Omental fat pad (tissue), 4 donors: ENCODE results near the gene PAFAH1B1. TPM values are rescaled to one million over a fixed set of nuclear protein-coding genes. Genes with fewer than 3 reads are reported as not detected.

Experiments
- ATAC-seq: fragments of 150-250 bp; one replicate; pipeline ENCODE4 v1.9.1; 2016; ENCODE audit warnings: mild to moderate bottlenecking, moderate library complexity; ENCODE audit not compliant: low FRiP score
- DNase-seq: peaks from one replicate; pipeline ENCODE4 v3.0.0-alpha.2; 2019; ENCODE audit warnings: low spot score
- total RNA-seq, 4 donors: library from RNA; depleted of rRNA; stranded (reverse); fragments of >200 nt; gene quantifications; one replicate each; pipeline ENCODE4 v1.1.0, GENCODE V29; 2016
- TF ChIP-seq, protein P1 (sequence below), 3 donors: fragments of 450-650 bp; IDR thresholded peaks; one replicate each; pipeline ENCODE4 v1.5.1; 2016 to 2017; ENCODE audit warnings: antibody characterized with exemption in 3 of 3, mild to moderate bottlenecking in 3 of 3, moderate library complexity in 2 of 3

The PAFAH1B1 gene
- total RNA-seq, 4 donors from 2014 or later = 82.8 to 109 (median 95.2) TPM

DNA sequence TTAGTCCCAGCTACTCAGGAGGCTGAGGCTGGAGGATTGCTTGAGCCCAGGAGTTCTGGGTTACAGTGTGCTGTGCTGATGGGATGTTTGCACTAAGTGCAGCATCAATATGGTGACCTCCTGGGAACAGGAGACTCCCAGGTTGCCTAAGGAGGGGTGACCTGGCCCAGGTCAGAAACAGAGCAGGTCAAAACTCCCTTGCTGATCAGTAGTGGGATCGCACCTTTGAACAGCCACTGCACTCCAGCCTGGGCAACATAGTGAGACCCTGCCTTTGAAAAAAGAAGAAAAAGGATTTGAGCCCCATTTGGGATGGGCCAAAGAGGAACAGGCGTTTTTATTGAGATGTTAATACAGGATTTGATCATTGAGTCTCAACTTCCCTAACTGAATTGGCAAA is 87.5 kb downstream of the PAFAH1B1 start:
- TF ChIP-seq, protein P1, sequence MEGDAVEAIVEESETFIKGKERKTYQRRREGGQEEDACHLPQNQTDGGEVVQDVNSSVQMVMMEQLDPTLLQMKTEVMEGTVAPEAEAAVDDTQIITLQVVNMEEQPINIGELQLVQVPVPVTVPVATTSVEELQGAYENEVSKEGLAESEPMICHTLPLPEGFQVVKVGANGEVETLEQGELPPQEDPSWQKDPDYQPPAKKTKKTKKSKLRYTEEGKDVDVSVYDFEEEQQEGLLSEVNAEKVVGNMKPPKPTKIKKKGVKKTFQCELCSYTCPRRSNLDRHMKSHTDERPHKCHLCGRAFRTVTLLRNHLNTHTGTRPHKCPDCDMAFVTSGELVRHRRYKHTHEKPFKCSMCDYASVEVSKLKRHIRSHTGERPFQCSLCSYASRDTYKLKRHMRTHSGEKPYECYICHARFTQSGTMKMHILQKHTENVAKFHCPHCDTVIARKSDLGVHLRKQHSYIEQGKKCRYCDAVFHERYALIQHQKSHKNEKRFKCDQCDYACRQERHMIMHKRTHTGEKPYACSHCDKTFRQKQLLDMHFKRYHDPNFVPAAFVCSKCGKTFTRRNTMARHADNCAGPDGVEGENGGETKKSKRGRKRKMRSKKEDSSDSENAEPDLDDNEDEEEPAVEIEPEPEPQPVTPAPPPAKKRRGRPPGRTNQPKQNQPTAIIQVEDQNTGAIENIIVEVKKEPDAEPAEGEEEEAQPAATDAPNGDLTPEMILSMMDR (IDR thresholded peaks at IDR 0.05) = no peak
- ATAC-seq (no peak), DNase-seq (no peak)

DNA sequence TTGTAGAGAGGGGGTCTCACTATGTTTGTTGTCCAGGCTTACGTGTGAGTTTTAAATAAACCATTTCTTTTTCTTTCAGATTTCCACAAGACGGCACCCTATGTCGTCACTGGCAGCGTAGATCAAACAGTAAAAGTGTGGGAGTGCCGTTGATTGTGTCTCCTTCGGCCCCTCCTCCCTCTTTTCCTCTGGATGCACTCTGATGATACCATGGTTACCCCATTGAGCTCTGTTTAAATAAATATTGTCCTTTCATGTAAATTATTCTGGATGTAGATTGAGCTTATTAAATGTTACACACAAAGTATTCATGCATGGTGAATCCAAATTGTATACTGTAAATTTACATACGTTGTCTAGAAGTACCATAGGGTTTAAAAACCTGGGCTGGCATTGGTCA is 88.2 kb downstream of the PAFAH1B1 start:
- ATAC-seq (no peak), DNase-seq (no peak)
- TF ChIP-seq, protein P1 (IDR thresholded peaks at IDR 0.05) = no peak

DNA sequence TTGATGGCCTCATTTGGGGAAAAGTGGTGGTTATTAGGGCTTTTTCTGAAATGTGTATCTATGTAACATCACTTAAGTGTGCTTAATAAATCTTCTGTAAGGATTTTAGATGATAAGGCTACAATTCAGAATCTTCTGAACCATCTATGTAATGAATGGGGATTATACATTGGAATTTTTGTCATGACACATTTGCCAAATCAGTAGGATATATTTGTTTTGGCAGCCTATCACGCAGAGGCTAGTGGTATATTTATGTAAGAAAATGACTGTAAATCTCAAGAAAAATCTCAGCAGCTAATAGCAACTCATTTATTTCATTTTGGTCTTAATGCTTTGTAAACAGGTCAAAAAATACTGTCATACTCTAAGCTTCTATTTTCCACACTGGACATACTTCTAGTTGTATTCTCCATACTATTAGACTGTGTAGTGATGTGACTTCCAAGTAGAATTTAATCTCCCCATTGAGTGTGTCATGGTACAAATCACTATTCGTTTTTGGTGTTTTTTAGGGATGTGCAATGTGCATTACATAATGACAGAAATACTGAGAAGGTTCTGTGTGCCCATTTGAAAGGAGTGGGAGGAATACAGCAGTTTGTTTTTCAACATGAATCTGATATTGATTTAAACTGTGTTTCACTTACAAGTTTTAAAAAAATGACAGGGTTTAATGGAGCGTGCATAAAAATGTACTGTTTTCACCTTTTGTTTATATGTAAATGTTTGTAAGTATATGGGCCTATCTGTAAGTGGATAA is 88.9 kb downstream of the PAFAH1B1 start:
- ATAC-seq (no peak), DNase-seq (no peak)
- TF ChIP-seq, protein P1 (IDR thresholded peaks at IDR 0.05) = no peak

GRCh38 chr17:2683912-2684311 is 90.5 kb downstream of the PAFAH1B1 start:
- ATAC-seq (no peak), DNase-seq (peak; percentile 11)
- TF ChIP-seq, protein P1 (IDR thresholded peaks at IDR 0.05) = no peak

GRCh38 chr17:2684549-2684948 is 91.1 kb downstream of the PAFAH1B1 start:
- ATAC-seq (no peak), DNase-seq (peak; percentile 10)
- TF ChIP-seq, protein P1 (IDR thresholded peaks at IDR 0.05) = no peak

DNA sequence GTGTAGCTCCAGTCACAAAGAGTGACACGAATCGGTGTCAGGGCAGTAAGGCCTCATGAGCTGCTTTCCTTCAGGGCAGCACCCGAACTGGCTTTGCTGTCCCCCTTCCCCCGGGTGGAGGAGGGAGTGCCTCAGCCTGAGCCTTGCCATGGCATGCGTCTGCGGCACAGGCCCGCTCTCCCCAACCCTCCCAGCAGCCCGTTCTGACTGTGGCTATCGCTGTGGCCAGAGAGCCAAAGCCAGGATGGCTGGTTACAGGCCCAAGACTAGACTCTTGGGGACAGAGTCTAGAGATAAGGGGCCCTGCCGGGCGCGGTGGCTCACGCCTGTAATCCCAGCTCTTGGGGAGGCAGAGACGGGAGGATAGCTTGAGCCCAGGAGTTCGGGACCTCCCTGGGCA is 92.2 kb downstream of the PAFAH1B1 start:
- TF ChIP-seq, protein P1 (IDR thresholded peaks at IDR 0.05) = no peak
- no peak for ATAC-seq
- DNase-seq = peak; percentile 14

DNA sequence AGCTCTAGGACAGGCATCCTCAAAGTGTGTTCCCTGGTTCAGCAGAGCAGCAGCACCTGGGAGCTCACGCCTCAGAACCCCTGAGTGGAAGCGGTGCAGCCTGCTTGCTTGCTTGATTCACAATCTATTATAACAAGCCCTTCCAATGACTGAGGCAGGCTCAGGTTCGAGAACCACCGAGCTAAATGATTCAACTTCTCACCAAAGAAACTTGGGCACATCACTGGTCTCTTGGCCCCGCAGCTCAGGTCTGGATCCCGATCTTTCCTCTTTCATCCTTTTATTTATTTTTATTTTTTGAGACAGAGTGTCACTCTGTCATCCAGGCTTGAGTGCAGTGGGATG is 93.6 kb downstream of the PAFAH1B1 start:
- peak; percentile 13 for DNase-seq
- TF ChIP-seq, protein P1 (IDR thresholded peaks at IDR 0.05) = no peak

More for the DNA sequence above, 93.6 kb downstream of the PAFAH1B1 start:
- ATAC-seq = no peak
